ENCODE data around the gene NOLC1.
A peak's percentile ranks its signal among the peaks of the same experiment; 100 is the strongest.

NOLC1 gene

DNA sequence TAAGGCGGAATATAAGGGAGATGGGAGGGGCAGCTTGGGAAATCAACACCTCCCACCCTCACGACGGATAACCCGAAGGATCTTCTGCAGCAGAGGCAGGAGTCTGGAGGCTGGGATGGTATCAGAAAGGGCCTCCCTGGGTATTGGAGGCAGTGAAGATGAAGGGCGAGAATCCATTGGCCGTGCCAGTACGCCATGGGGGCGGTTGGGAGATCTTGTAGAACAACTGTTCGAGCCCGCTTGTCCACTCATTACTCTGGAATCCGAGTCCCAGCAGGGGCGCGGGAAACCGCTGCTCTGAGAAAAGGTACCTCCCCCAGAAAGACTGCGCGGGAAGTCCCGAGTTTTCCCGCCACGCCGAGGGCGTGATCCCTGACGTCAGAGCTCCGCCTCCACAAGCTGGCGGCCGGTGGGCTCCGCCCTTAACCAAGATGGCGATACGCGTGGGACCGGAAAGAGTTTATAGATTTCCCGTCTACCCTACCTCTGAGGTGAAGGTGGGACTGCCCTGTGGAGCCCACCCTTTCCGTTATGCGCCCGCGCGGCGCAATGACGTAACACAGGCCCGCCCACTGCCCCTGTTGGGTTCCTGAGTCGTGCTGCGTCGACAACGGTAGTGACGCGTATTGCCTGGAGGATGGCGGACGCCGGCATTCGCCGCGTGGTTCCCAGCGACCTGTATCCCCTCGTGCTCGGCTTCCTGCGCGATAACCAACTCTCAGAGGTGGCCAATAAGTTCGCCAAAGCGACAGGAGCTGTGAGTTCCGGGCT, at the start of gene NOLC1:
Gene NOLC1, plus strand, starts transcription at position 616 of the 771 bp plus-strand sequence. Its CDS starts 22 bp downstream, at position 638.
- peak; percentile 100 for DNase-seq

DNA sequence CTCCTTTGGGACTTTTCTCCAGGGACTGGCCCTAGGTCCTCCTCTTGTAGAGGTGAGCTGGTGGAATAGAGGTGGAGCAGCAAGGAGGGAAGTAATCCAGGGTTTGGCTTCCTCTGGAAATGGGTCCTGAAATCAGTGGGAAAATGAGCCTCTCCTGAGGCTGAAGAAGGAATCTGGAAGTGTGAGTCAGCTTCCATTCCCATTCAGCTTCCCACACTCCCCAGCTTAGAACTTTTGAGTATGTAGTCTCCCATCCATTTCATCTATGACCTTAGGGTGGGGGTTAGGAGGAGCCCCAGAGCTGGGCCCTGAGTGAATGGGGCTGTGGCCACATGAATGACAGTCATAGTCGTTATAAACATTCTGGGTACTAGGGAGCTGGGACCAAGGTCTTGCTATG, 49.8 kb upstream of the NOLC1 start:
- no peak for DNase-seq

DNA sequence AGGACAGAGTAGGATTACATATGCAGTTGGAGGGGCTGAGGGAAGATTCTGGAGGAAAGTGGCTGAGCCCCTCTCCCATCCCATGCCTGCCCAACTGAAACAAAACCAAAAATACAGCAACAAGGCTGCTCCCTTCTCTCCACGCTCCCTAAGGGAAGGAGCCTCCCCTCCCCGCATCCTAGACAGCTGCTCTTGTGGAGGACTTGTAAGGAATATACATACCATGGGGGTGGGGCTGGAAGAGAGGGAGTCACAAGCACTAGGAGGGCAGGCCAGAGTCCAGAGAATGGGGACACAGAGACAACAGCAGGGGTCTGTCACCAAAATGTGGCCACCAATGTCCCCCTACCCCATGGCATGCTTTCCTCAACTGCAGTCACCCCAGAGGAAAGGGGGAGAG, 45.2 kb upstream of the NOLC1 start:
- no peak for DNase-seq

DNA sequence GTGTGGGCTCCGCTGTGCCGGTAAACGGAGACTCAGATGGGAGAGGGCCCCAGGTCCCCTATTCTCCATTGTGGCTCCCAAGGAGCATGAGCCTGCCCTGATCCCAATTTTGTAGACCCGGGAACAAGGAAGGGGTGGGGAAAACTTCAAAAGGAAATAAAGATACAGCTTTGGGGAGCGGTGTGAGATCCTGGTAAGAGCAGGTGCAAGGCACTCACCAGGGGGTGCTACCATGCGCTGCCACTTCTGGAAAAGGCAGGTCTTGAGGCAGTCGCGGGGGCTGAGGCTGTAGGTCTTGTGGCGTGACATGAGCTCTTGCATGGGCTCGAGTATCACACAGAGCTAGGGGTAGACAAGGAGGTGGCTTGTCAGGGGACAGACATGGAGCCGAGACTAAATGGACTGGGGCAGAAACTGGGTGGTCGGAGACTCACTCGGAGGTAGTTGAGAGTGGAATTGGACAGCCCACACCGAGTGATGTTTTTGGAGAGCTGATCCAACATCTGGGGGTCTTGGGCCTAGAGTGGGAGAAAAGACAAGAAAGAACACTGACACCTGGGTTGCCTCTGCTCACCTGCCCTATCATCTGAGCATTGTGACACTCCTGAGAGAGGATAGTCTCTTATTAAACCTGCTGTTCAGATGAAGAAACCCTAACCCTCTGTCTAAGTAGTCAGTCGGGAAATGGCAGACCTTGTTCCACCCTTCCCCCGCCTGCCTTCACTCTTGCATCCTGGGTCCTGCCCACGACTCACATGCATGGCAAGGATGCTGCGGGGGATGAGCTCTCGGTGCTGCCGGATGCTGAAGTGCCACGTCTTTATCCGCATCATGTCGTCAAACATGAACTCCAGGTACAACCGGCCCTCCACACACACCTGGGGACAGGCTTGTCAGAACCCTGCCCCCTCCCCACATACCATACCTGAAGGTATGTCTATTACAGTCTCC, 42.7 kb upstream of the NOLC1 start:
- DNase-seq: no peak

GRCh38 chr10:102111276-102111675, 40.9 kb upstream of the NOLC1 start:
- no peak for DNase-seq

DNA sequence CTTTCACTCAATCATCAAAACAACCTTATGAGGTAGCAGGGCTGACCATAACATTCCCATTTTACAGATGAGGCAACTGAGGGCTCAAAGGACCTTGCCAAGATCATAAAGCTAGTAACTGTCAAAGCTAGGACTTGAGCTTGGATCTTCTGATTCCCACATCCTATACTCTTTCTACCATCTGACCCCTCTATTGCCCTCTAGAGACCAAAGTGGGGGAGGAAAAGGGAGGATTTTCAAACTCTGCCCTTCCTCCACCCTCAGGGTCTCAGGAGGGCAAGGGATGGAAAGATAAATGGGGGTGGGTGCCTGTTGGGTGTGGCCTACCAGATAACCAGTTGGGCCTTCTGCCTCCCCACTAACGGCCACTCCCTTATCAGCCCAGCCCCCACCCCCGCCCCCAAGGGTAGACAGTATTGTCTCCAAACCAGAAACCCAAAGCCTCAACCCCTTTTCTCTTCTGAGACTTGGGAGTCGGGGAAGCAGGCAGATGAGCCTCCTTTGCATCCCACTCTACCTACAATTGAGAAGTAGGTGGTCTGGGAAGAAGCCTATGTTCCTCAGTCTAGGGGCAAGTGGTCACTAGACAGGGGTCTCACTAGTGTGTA, 39.9 kb upstream of the NOLC1 start:
- no peak for DNase-seq

GRCh38 chr10:102113261-102113955, 38.8 kb upstream of the NOLC1 start:
- DNase-seq: no peak

GRCh38 chr10:102113956-102114857, 38.0 kb upstream of the NOLC1 start:
- no peak for DNase-seq

DNA sequence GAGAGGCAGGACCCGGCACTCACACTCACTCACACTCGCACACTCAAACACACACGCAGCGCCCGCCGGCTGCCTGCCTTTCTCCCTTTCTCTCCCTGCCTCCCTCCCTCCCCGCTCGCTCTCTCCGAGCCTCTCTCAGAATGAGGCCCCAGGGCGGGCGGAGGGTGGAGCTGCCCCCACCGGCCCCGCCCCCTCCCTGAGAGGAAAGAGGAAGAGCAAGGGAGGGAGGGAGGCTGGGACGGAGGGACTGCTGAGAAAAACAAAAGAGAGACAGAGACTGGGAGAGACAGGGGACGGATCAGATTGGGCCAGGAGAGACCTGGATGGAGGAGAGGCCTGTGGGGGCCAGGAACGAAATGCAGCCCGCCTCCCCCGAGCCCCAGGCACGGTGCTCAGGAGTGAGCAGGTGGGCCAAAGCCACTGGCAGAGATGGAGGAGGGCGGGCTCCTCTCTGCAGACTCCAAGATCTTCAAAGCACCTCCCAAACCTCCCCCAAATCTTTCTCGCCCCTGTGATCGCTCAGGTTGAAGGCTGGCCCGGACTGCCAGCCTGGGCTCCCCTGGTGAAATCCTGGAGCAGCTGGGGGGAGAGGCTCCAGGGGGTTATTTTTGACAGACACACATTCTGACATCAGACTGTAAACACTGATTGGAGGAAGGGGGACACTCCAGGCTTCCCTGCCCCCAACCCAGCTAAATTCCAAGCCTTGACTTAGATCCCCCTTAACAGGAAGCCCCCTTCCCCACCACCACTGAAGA, 37.1 kb upstream of the NOLC1 start:
- DNase-seq: peak; percentile 78

DNA sequence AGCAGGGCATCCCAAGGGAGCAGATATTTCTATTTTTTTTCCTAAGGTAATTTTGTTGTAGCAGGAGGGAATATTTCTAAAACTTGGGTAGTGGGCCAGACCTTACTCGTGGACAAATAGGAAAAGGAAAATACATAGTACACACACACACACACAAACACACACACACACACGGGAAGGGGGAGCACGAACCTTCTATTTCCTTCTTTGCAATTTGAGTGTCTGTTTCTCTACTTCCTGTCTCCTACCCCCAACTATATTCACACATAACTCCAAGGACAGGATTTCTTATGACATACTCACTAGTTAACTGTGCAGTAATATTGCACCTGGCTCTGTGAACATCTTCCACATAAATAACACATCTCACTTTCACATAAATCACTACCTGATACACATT, 36.4 kb upstream of the NOLC1 start:
- no peak for DNase-seq

GRCh38 chr10:102116656-102117055, 35.5 kb upstream of the NOLC1 start:
- no peak for DNase-seq

DNA sequence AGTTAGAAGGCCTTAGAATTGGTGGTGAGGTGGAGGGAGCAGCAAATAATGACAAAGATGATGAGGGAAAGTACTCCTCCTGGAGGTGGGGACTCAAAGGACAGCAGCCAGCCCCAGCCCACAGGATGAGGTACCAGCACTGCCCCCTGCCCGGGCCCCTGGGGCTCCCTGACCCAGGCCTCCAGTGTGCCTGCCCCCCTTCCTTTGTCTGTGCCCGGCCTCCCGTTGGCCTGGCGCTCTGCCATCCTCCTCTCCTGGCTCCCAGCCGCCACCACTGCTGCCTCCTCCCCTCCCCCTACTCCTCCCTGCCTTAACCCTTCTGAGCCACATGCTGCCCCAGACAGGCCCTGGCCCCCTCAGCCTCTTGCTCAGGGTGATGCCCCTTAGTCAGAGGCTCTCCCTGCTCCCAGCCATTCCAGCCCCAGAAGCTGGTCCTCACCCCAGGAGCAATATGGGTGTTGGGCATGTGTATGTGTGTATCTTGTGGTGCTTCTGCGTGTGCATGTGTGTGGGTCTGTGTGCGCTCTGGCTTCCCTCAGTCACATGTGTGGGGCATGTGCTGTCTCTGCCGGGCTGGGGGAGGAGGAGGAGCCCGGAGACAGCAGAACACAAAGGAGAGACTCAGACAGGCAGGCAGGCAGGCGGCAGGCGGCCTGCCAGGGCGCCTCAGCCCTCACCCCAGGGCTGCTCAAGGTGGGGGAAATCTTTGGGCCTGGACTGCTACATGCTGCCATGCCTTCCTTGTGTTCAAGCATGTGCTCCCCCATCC, 34.6 kb upstream of the NOLC1 start:
- DNase-seq: peak; percentile 62

DNA sequence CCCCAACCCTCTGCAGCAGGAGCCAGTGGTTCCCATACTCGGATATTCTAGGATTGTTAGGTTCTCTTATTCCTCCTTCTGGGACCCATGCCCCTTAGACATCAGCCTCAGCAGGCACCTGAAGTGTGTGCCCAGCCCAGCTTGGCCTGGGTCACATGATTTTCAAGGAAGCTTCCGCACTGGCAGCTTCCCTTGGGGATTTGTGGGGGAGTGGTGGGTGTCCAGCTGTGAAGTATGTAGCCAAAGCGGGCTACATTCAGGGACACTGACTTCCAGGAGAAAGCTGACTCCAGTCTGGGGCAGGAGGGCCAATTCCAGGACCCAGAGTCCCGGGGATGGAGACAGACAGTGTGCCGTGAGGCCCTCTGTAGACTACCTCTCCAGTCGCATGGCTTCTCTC, 33.3 kb upstream of the NOLC1 start:
- peak; percentile 29 for DNase-seq

DNA sequence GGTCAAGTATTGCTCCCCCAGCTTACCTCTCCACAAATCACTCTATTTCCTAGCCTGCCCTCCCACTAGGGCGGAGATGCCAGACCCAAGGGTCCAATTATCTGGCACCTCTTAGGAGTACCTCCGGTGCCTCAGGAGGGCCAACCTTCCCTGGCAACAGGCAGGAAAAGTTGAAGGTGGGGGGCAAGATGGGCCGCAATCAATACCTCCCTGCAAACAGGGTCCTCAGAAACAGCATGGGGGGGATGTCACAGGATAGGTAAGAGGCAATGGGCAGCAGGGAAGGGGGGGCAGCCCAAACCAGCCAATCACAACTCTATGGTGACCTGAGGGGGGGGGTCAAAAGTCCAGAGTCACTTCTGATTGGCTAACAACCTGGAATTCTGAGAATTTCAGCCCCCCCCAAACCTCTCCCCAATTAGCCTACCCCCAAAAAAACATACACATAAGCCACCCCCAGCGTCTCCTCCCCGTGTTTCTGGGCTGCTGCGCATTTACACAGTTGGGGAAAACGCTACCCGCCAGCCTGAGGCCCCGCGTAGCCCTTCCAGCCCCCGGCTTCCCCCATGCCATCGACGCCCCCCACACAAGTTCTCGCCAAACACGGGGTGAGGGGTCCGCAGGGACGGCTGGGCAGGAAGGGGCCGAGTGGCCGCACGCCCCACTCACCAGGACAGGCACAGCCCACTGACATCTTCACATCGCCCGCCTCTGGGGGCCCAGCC, 32.6 kb upstream of the NOLC1 start:
- peak; percentile 62 for DNase-seq

DNA sequence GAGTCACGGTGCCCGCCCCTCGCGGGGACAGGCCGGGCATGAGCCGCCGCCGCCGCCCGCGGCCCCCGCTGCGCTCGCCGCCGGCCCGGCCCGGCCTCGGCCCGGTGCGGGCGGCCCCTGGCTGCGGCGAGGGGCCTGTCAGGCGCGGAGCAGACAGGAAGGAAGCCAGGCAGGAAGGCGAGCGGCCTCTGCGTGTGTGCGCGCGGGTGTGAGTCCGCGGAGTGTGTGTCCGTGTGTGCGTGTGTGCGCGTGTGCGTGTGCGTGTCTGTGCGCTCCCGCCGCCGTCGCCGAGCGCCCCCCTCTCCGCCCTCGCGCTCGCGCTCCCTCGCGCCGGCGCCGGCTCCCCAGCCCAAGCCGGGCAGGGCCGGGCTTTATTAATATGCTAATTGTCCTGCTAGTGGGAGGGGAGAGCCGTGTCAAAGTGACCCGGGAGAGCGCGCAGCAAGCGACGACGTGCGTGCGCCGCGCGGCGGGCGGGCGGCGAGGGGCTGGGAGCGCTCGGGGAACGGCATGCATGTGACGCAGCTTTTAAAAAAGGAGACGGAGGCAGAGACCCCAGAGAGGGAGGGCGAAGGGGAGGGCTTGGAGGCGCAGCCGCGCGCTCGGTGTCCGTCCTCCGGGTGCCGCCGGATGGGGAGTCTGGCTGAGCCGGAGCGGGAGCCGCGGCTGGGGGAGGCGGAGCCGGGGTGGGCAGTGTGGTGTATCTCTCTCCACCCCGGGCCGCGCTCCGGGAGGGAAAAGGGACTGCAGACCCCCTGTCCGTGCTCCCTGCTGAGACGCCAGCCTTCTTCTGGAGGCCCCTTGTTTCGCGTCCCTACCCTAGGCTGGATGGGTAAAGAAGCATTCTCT, 31.8 kb upstream of the NOLC1 start, which contains the start of gene LDB1:
Gene LDB1, minus strand, starts transcription at position 227 of the 849 bp plus-strand sequence. CDS start 258 bp downstream, outside the sequence.
- peak; percentile 80 for DNase-seq

DNA sequence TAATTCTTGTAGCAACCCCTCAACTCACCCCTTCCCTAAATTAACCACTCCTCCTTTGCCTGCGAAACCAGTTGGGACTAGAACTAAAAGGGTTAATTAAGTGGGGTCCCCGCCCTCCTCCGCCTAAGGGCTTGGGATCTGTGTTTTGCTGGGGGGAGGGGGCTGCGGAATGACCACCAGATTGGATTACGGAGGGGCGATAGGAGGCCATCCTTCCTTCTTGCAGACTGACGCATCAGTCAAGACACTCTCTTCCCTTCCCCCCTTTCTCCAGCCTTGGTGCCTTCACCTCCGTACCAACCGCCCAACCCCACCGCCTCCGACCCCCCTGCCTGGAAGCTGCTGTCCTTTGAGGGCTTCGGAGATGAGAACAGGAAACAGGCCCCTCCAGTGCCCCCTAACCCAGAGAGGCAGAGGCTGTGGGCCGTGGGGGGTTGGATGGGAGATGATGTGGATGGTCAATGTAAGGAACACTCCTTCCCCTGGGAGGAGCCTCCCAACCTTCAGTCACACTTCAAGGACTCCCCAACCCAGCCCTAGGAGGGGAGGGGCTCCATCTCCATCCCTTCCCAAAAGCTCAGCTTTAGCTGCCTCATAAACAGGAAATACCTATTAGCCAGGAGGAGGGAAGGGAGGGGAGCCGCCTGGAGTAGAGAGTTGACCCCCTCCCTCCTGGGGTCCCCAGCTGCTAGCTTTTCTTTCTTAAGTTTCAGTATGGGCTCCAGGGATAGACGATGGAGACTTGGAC, 31.0 kb upstream of the NOLC1 start:
- DNase-seq: no peak

DNA sequence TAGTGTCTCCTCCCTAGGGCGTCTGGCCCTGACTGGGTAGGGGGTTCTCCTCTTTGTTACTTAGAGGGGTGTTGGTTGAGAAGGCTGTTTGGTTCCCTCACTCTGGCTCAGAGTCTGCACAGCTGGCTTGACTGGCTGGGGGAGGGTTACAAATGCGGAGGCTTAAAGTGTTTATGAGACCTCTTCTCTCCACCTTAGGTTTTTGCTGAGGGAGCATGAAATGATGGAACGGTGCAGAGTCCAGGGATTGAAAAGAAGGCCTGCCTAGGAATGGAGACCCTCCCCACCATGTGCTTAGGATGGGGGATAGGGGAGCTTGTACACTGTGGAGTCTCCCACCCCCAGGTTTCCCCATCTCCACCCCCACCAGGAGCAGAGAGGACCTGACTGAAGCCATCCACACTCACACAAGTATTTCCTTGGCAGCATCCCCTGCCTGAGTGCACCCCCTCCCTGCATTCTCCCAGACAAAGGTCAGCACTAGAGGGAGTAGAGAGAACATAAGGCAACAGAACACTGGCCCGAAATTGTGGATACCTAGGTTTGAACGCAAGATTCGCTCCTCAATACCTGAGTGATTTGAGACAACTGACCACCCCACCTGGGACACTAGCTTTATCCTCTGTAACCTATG, 30.3 kb upstream of the NOLC1 start:
- DNase-seq: no peak

All from CD4-positive, alpha-beta T cell treated with Interferon gamma for 1 hour (primary cell).